Activated CD8-positive, alpha-beta memory T cell treated with anti-CD3 and anti-CD28 coated beads, Interleukin-2, amount 50 U/mL, for 1 hour (primary cell): Measurements from ENCODE around the gene ST6GAL1.
"Not testable (repeated sequence)": the region's sequence is repeated elsewhere in the genome, so short reads cannot be mapped to it uniquely, and the experiment has no call there.

ENCODE experiments used
- DNase-seq: peaks from one replicate; pipeline ENCODE4 v3.0.0-alpha.2; 2020; ENCODE audit errors: extremely low read depth

The ST6GAL1 gene

GRCh38 chr3:187020376-187020775 is 90.0 kb downstream of the ST6GAL1 start:
- DNase-seq, result no peak

DNA sequence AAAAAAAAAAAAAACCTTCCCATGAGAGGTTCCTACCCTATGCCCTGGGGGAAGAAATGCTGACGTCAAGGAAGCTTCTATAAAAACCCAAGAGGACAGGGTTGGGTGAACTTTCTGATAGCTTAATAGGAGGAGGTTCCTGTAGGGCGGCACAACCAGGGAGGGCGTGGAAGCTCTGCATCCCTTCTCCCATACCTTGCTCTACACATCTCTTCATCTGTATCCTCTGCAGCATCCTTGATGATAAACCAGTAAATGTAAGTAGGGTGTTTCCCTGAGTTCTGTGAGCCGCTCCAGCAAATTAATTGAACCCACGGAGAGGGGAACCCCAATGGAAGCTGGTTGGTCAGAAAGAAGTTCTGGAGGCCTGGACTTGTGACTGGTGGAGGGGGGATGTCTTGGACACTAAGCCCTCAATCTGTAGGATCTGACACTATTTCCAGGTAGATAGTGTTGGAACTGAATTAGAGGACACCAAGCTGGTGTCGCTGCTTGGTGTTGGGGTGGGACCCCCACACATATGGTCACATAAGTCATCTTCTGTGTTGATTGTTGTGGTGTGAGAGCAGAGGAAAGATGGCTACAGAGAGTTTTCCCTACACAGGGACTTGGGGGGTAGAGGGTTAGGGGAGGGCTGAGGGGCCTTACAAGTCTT is 91.5 kb downstream of the ST6GAL1 start:
- DNase-seq, result no peak

DNA sequence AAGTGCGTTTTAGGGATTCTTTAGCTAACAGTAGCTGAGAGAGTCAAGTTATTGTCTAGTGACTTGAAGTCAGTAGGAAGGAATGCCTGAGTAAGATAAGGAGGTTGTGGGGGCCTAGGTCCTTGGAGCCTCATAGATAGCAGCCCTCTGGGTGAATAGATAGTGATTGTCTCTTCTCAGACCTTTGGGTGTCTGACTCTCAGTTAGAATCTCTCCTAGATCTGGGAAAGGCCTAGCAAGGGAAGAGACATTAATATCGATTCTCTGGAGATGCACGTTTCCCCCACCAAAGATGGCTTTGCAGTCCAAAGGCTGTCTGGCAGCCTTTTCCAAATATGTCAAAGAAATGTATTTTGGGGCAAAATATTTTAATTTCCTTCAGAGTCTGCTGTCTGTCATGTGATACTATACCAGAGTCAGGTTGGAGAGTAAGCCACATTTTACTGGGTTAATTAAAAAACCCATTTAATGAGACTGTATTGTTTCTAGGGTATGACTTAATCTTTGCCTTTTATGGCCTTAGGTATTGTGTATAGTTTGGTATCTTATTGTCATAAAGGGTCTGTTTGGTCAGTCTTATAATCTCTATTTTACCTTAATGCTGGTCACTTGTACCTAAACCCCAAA is 92.2 kb downstream of the ST6GAL1 start:
- DNase-seq, result no peak

- DNase-seq, result not testable (repeated sequence)
These were observed 93.0 kb downstream of the ST6GAL1 start for GRCh38 chr3:187023340-187023739.

DNA sequence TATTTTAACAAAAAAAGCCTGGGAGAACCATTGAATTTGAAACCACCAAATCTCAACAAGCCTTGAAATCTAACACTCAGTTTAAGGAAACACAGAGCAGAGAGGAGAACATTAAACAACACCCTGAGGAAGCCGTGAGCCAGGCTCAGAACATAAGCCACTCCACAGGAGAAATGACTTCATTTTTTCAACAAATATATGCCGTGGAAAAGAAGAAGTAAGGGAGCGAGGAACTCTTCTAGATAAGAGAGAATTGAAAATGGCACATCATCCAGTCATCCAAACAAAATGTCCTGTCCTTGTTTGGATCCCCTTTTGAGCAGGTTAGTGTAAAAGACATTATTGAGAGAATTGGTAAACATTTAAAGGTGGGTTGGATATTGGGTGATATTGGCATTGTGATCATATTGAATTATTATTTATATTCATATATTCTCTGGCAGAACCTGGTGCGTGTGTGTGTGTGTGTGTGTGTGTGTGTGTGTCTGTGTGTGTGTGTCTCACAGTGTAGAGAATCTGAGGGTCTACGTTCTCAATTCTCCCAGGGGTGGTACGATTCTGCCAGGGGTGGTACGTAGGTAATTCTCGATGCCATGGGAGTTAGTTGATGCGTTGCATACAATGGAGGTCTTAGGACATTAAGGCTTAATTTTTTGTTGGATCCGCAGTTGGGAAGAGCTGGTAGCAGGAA is 94.4 kb downstream of the ST6GAL1 start:
- DNase-seq, result no peak

DNA sequence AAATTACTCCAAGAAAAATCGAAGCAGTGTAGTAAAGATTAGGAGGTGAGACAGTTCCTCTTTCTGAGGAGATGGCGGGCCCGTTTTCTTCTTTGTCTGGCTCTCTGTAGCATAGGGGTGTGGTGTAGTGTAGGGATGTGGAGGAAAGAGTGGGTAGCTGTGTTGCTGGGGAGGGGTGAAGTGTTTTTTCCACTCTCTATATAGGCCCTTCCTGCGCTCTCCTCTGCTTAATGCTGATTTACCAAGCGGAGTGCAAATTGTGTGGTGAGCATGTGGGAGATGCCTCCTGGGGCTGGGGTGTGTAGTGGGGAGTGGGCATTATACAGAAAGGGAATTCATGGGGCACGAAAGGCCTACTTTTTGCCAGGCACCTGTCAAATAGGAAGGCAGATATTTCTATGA is 94.9 kb downstream of the ST6GAL1 start:
- DNase-seq, result peak; percentile 39

DNA sequence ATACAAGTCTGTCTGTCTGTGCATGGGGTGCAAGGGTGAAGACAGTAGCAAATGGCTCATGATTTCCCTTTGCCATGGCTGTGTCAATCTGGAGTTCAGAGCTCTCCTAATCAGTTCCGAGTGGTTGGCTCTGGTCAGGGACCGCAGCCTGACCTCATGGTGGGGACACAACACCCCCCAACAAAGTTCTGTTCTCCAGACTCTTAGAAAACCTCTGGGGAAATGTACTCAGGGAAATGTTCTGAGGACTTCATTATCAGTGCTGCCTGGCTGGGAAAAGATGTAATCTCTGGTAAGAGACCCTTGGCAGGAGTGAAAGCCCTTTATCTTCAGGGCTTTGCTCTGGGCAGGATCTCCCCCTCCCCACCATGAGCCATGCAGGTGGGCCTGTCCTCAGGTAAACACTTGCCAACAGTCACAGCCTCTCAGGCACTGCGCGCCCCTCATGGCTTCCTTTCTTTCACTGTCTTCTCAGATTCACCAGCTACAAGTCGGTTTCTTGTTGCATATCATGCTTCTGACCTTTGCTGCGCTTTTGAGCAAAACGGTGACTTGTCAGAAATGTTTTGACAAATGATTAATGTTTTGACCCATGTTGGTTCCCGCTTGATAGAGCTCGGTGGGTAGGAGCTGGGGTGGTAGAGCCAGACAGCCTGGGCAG is 95.5 kb downstream of the ST6GAL1 start:
- DNase-seq, result no peak

DNA sequence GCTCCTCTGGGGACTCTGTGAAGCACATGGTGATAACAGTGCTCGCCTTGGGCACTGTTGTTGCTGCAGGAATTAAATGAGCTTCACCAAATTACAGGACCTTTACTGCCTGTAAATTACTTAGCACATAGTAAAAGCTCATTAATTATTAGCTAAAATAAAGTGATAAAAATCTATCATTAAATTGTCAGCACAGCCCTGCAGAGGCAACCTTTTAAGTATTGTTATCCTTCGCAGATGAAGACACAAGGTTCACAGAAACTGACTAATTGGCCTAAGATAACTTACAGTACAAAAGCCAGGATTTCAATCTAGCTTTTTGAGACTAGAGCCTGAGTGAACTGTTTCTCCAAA is 96.0 kb downstream of the ST6GAL1 start:
- DNase-seq, result no peak

GRCh38 chr3:187027531-187028278 is 97.4 kb downstream of the ST6GAL1 start:
- peak; percentile 75 for DNase-seq

DNA sequence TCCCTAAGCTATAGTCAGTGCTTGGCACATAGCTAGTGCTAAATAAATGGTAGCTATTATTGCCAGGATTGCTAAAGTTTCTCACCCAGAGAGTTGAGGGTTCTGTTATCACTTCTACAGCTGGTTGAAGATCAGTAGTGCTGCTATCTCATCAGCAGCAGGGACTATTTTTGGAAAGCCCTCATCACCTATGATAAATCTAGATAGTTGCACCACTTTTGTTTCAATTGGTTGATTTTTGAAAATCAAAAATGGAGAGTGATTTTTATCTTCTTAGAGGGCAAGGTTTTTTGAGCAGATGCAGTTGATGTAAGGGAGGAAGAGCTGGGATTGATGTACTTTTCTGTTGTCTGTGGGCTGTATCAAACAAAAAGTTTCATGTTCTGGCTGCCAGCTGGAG is 101.6 kb downstream of the ST6GAL1 start:
- DNase-seq, result no peak

- no peak for DNase-seq
These were observed 106.1 kb downstream of the ST6GAL1 start for GRCh38 chr3:187036394-187036793.

DNA sequence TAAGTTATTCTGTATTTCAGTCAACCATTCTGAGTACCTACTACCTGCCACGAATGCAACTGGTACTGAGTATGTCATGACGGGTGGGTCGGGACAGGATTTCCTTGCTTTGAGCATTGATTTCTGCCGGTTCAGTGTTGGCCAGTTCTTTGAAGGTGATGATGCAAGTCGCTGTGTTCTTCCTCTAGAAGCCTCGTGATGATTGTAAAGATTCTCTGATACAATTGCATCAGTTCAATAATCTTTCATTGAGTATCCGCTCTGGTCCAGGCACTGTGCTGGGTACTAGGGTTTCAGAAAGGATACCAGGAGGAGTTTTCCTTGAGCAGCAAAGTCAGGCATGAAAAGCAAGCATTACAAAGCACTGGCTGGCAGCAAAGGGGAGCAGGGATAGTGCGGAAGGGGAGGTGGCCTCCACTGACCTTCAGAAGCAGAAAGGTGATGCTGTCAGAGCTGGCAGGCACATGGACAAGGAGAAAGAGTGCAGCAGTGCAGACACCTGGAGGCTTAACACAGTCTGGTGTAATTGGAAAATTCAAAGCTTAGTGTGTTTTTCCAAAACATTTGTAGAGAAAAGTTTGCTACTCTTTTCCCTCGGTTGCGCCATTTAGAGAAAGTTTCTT is 108.9 kb downstream of the ST6GAL1 start:
- DNase-seq, result no peak

DNA sequence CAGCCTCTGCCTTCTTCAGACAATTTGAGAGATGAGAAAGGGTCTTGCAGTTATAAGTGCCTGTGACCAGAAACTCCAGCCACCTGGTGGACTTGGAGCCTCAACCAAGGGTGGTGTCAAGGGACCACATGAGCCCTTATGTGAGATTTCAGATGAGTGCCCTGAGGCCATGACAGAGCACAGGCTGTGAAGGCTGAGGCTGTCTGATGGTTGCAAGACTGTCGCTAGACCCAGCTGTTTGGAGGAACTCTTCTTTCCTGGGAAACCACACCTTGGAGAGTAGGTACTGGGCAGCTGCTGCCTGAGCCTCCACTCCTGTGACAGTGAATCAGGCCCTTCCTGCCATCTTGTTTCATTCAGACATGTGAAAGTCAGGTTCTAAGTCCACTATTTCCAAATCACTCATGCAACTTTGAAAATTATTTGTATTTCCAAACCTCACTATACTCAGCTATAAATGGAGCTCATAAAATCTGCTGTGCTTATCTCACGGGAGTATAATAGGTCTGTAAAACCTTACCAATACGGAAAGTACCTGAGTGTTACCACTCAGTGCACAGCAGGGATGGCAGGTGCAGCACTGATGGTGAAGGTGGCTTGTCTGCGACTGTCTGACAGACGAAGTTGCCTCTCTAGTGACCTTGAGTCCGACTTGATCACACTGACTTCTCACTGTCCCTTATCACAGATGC is 109.5 kb downstream of the ST6GAL1 start:
- DNase-seq, result no peak

DNA sequence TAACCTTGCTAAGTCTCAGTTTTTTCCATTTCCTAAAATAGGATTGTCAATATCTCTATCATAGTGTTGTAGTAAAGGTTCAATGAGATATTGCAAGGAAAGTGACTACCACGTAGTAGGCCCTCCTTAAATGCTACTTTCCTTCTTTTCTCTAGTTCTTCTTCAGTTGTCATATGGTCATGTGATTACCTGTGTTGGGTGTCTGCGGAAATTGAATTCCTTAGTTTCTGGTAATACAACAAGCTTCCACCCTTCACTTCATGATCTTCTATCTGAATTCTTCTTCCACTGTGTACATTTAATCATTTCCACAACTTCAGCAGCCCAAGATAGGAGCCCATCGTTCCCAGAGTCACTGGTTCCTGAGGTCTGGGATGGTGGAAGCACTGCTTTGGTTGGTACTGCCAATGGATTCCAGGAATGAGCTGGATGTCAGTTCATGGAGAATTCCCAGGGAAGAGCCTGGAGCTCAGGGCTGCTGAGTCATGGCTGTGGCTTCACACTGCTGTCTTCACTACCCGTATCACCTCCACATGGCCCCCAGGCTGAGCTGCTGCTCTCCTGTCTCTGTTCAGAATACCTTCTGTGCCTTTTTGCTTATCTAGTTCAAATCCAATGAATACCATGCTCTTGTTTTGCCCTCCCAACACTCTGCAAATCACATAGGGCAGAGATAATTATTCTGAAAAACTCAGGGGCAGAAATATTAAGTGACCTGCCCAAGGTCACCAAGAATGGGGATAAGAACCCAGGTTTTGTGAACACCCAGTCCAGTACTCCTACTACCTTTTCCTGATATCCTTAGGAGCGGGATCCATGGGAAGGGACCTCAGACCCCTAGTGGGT is 110.4 kb downstream of the ST6GAL1 start:
- no peak for DNase-seq

GRCh38 chr3:187041362-187042307 is 111.3 kb downstream of the ST6GAL1 start:
- peak; percentile 36 for DNase-seq

DNA sequence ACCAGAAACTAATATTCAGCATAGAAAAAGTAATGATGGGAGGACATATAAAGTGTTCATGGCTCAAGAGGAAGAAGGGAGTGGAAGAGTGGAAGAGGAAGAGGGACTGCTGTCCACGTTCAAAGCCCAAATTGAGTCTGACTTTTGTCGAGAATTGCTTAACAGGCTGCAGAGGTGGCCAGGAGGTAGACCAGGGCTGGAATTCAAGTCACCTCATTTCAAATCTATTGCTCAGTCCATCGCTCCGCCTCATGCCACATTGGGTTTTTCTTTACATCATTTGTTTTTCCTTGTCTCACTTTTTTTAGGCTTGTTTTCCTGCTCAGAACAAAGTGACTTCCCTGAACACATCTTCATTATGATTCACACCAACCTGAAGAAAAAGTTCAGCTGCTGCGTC is 112.0 kb downstream of the ST6GAL1 start:
- no peak for DNase-seq

- DNase-seq, result no peak
These were observed 112.6 kb downstream of the ST6GAL1 start for GRCh38 chr3:187042874-187043458.

DNA sequence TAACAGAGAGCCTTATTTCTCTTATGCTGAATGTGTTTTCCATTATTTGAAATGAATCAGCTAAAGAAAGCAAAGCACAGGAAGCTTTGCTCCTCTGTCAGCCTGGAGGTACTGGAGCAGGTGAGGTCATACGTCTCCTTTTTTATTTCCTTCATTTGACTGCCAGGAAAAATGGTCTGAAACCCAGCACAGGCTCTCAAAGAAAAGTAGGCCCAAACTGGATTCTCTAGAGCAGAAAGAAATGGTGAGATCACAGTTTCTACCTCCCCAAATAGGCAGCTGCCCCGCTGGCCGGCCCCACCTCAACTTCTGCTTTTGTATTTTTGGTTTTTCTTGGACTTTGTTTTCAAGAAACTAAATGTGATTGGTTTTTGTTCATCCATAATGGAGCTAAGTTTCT is 113.9 kb downstream of the ST6GAL1 start:
- no peak for DNase-seq
